SK-MEL-5 (cell line): Measurements from ENCODE around the gene ILK. TPM values are rescaled to one million over a fixed set of nuclear protein-coding genes. Genes with fewer than 3 reads are reported as not detected.

Experiments used
- DNase-seq: peaks from one replicate; pipeline ENCODE4 v3.0.0-alpha.2; 2016; ENCODE audit warnings: low read depth, low spot score
- in situ Hi-C: cut with HindIII; loops from 2 replicates; pipeline ENCODE4 v1.10.0; 2016; ENCODE audit warnings: low sequenced_read_pairs, high pct_unique_total_duplicates, low pct_unique_long_range_greater_than_20kb
- polyA plus RNA-seq, 2 experiments: library from polyadenylated mRNA; depleted of rRNA; stranded (reverse); fragments of >200 nt; gene quantifications; 2 replicates each; pipeline ENCODE4 v1.2.3, GENCODE V29; 2015
- total RNA-seq: library from RNA; depleted of rRNA; stranded (reverse); fragments of >200 nt; shearing (Covaris generic); gene quantifications from 2 replicates; pipeline ENCODE4 v1.2.3, GENCODE V29; 2014; rRNA removed

Gene ILK
- total RNA-seq, result 106 and 111 TPM in 2 replicates
- polyA plus RNA-seq (2015; cell fraction: cytosol; rRNA removed), result 112 and 118 TPM in 2 replicates
- polyA plus RNA-seq (2015; cell fraction: nucleus; rRNA removed), result 109 and 131 TPM in 2 replicates

- DNase-seq, result peak; percentile 87
- in situ Hi-C loops, result no loop called here
Measured at GRCh38 chr11:6603287-6604080, at the start of gene ILK, which contains the start of gene RRP8. ILK (plus strand) TSS chr11:6603774; CDS start chr11:6604272, 498 bp downstream. RRP8 (minus strand) TSS chr11:6603616; CDS start chr11:6603502, 114 bp downstream.

- in situ Hi-C loops, result no loop called here
- DNase-seq, result no peak
Measured at GRCh38 chr11:6554828-6555706, 48.5 kb upstream of the ILK start.

- in situ Hi-C loops, result no loop called here
- no peak for DNase-seq
Measured at GRCh38 chr11:6556139-6556949, 47.2 kb upstream of the ILK start.

GRCh38 chr11:6557063-6557462, 46.5 kb upstream of the ILK start:
- no peak for DNase-seq
- in situ Hi-C loops, result no loop called here

GRCh38 chr11:6557761-6558674, 45.6 kb upstream of the ILK start:
- in situ Hi-C loops, result no loop called here
- DNase-seq, result no peak

GRCh38 chr11:6559369-6559768, 44.2 kb upstream of the ILK start:
- no peak for DNase-seq
- in situ Hi-C loops, result no loop called here

- no peak for DNase-seq
- in situ Hi-C loops, result no loop called here
Measured at GRCh38 chr11:6561288-6561687, 42.3 kb upstream of the ILK start.

- no peak for DNase-seq
- in situ Hi-C loops, result no loop called here
Measured at GRCh38 chr11:6563121-6563619, 40.4 kb upstream of the ILK start.

- no peak for DNase-seq
- in situ Hi-C loops, result no loop called here
Measured at GRCh38 chr11:6563667-6564066, 39.9 kb upstream of the ILK start.

- no peak for DNase-seq
- in situ Hi-C loops, result no loop called here
Measured at GRCh38 chr11:6565325-6565724, 38.2 kb upstream of the ILK start.

- in situ Hi-C loops, result no loop called here
- DNase-seq, result no peak
Measured at GRCh38 chr11:6565988-6566703, 37.4 kb upstream of the ILK start.

- DNase-seq, result no peak
- in situ Hi-C loops, result no loop called here
Measured at GRCh38 chr11:6566704-6567370, 36.7 kb upstream of the ILK start.

GRCh38 chr11:6567371-6567745, 36.2 kb upstream of the ILK start:
- no peak for DNase-seq
- in situ Hi-C loops, result no loop called here

- DNase-seq, result peak; percentile 16
- in situ Hi-C loops, result no loop called here
Measured at GRCh38 chr11:6568191-6568918, 35.2 kb upstream of the ILK start.

- no peak for DNase-seq
- in situ Hi-C loops, result no loop called here
Measured at GRCh38 chr11:6569706-6570105, 33.9 kb upstream of the ILK start.
